Stimulated activated CD8-positive, alpha-beta memory T cell treated with anti-CD3 and anti-CD28 coated beads, Interleukin-7, amount 100 ng/mL, for 48 hours (primary cell): ENCODE measurements around the gene EML4.
"Not testable (repeated sequence)": the region's sequence is repeated elsewhere in the genome, so short reads cannot be mapped to it uniquely, and the experiment has no call there.

Source experiments
- DNase-seq, 2 donors: peaks; one replicate each; pipeline ENCODE4 v3.0.0-alpha.2; 2020; ENCODE audit warnings: low read depth in 1 of 2; ENCODE audit errors: extremely low read depth in 1 of 2

EML4 gene, protein sequence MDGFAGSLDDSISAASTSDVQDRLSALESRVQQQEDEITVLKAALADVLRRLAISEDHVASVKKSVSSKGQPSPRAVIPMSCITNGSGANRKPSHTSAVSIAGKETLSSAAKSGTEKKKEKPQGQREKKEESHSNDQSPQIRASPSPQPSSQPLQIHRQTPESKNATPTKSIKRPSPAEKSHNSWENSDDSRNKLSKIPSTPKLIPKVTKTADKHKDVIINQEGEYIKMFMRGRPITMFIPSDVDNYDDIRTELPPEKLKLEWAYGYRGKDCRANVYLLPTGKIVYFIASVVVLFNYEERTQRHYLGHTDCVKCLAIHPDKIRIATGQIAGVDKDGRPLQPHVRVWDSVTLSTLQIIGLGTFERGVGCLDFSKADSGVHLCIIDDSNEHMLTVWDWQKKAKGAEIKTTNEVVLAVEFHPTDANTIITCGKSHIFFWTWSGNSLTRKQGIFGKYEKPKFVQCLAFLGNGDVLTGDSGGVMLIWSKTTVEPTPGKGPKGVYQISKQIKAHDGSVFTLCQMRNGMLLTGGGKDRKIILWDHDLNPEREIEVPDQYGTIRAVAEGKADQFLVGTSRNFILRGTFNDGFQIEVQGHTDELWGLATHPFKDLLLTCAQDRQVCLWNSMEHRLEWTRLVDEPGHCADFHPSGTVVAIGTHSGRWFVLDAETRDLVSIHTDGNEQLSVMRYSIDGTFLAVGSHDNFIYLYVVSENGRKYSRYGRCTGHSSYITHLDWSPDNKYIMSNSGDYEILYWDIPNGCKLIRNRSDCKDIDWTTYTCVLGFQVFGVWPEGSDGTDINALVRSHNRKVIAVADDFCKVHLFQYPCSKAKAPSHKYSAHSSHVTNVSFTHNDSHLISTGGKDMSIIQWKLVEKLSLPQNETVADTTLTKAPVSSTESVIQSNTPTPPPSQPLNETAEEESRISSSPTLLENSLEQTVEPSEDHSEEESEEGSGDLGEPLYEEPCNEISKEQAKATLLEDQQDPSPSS

DNA sequence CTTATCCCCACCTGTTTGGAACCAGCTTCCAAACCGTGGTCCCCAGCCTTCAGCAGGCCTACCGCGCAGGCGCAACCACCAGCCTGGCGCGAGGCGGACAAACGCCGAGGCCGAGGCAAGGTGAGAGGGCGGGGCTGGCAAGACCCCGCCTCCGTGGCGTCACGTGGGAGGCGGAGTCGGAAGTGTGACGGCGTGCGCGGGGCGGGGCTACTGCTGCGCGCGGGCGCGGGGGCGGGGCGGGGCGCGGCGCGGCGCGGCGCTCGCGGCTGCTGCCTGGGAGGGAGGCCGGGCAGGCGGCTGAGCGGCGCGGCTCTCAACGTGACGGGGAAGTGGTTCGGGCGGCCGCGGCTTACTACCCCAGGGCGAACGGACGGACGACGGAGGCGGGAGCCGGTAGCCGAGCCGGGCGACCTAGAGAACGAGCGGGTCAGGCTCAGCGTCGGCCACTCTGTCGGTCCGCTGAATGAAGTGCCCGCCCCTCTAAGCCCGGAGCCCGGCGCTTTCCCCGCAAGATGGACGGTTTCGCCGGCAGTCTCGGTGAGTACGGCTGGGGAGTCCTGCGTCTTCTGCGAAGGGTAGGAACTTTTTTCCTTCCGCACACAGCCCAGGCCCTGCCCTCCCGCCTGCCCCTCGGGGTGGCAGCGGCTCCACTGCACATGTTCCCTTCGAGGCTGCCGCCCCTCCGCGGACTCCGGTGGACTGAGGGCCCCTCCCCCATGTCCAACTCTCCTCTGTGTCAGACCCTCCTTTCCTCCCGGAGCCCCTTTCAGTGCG lies at the start of gene EML4:
Gene EML4, plus strand, starts transcription at position 254 of the 774 bp plus-strand sequence. Its CDS starts 259 bp downstream, at position 513.
- DNase-seq: peak; percentile 80 to 86

DNA sequence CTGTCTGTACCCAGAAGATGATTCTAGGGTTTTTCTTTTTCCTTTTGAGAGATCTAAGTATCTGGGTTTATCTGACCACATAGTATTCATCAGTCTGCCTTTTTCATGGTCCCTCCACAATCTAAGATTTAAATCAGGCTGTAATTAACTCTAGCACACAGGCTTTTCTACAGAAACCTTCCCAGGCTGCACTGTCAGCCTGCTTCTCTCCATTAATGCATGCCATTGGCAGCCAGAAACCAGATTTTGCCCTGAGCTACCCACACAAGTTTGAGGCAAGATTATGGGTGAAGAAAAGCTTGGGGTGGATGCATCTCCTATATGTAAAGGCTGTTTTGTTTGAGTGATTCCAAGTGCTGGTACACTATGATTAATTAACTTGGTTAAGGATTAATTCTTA lies 45.7 kb upstream of the EML4 start:
- no peak for DNase-seq

DNA sequence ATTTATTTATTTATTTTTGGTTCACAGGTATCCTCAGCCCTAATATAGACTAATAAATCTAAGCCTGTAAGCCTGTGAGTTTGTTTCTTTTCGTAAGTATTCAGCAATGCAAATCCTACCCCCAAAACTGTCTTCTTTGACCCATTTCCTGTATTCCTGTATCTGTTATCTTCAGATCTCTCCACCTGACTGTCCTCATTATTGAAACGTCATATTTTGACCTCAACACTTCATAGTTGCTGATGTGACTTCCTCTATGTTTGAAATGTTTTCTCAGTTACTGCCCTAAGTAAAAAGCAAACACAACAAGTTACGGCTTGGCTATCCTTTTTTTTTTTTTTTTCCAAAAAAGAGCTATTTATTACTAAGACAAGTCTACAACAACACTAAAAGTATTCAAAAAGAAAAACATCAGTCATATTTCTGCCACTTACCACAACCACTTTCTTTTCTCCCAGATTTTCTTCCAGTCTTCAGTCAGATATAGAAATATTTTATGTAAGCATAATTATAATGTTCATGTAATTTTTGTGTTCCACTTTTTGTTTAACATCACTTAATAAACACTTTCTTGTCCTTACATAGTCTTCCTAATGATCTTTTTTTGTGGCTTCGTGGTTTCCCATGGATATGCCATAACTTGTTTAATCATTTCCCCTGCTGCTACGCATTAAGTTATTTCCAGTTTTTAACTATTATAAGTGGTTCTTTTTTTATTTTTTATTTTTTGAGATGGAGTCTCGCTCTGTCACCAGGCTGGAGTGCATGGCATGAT lies 45.0 kb upstream of the EML4 start:
- DNase-seq: no peak

DNA sequence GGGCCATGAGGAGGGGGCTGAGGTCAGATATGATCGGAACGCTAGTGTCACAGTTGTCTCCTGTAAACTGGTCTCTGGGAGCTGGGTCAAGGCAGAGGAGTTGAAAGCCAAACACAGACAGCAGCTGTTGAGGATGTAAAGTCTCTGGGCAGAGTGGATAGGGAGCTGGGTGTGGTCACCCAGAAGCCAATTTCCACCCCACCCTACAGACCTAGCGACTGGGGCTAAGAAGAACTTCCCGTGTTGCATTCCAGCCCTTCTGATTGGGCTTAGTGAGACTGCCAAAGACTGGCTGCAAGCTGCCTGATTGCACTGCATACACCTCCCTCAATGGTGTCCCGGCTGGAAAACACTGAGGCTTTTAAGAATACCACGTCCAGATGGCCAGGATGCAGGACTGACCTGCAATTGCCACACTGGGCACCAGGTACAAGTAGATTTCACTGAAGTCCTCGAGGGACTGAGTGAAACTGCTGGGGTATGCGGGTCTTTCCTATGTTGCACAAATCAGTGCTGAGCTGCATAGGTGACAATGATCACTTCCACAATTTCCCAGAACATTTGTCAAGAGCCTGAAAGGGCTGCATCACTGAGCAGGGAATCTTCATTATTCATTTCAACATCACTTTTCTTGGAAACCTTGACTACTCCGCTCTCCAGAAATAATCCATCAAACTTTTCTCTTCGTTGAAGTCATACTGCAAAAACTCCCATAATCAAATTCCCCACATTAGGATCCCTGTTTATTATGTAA lies 43.1 kb upstream of the EML4 start:
- DNase-seq: no peak

DNA sequence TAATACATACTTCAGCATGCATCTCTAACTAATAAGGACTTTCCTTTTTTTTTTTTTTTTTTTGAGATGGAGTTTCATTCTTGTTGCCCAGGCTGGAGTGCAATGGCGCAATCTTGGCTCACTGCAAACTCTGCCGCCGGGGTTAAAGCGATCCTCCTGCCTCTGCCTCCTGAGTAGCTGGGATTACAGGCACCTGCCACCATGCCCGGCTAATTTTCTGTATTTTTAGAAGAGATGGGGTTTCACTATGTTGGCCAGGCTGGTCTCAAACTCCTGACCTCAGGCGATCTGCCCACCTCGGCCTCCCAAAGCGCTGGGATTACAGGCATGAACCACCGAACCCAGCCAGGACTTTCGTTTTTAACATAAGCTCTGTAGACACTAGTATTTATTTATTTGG lies 42.3 kb upstream of the EML4 start:
- not testable (repeated sequence) for DNase-seq

DNA sequence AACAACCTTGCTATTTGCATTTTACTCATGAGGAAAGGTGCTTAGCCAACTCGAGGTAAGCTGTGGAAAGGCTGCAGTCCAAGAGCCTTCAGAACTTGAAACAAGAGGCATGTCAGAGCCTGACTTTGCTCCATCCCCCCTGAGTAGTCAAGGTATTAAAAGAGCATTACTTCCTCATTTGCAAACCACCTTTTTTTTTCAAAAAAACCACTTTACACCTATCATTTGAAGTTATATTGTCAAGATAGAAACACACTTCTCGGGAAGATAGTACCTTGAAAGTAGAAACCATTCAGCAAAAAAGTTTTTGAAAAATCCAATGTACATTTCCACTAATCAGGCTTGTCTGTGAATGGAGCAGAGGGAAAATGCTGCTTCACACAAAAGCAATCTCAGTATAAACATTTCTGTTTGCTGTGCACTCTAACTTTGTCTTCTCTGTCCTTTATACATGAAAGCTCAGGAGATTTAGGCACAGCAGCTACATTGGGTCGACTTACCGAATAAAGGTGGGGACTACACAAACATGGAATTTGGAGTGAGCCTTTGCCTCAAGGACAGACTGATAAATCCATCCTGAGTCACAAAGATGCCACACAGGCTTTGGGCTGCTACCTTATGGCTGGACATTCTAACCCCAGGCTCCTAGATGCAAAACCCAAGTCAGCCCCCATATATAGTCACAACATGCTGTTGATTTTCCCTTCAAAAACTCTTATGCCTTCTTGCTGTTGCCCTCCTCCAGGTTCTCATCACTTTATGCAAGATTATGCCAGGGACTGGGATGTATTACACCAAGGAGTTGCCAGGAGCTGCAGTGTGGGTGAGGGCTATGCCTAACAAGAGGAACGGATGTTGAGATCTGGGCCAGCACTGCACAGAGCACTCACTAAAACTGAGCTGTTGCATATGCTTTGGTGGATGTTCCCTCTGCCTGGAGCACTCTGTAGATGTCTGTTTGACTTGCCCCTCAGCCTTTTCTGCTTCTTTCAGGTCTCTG lies 41.4 kb upstream of the EML4 start:
- DNase-seq: no peak

DNA sequence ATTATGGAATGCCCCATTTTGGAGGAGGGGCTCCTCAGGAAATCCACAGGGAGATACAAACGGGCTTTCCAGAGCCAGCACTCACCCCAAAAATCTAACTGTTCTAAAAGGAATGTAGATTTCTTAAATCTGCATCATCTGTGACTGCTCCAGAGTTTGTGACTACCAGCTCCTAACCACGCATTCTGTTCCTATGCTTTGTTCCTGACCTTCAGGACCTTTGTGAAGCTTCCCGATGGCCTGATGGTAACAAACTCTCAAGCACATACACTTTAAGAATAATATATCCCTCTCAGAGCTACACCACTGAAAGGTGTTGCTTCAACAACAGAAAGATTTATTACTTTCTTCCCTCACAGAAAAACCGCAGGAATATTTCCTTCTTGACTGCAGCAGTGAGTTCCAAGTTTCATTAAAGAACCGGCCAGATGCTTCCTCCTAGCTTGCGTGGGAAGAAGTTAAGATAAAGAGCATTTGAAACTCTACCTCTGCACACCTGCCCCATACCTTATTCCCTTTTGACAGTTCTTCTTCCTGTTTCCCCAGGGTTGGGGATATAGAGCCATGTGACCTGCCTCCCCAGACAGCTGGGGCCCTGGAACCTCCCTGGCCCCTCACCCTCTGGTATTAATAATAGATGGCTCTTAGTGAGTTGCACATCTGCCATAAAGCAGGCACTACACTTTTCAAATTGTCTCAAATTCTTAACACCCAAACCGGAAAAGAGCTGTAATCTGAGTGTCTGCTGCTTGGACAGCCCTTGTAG lies 40.2 kb upstream of the EML4 start:
- no peak for DNase-seq

DNA sequence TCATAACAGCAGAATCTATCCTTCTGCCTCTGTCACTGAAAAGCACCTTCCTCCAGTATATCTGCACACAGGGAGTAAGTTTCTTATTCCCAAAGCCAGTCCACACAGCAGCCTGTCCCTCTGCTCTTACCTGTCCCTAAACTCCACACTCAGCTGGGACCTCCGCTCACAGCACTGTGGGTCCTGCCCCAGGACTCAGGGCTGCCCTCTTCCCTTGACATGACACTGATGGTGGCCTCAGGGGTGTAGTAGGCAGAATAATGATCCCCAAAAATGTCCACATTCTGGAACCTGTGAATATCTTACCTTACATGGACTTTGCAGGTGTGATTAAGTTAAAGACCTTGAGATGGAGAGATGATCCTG lies 39.7 kb upstream of the EML4 start:
- DNase-seq: no peak

DNA sequence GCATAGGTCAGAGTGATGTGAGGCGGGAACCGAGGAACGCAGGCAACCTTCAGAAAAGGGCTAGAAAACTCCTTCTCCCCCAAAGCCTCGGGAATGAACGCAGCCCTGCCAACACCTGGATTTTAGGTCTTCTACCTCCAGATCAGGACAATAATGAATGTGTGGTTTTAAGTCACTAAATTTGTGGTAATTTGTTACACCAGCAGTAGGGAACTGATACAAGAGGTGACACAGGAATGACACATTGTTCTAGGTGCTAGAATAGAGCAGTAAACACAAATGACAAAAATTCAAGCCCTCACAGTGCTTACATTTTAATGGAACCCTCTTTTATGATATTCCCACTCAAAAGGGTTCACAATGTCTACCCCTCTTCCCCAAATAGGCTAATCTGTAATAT lies 39.2 kb upstream of the EML4 start:
- no peak for DNase-seq

DNA sequence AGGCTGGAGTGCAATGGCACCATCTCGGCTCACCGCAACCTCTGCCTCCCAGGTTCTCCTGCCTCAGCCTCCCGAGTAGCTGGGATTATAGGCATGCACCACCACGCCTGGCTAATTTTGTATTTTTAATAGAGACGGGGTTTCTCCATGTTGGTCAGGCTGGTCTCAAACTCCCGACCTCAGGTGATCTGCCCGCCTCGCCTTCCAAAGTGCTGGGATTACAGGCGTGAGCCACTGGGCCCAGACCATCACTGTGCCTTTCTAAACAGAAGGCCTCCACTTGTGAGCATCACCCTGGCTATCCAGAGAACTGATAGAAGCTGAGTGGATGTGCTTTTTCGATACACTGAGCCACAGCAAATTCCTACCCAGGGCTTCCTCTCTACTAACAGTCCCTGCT lies 38.3 kb upstream of the EML4 start:
- not testable (repeated sequence) for DNase-seq

DNA sequence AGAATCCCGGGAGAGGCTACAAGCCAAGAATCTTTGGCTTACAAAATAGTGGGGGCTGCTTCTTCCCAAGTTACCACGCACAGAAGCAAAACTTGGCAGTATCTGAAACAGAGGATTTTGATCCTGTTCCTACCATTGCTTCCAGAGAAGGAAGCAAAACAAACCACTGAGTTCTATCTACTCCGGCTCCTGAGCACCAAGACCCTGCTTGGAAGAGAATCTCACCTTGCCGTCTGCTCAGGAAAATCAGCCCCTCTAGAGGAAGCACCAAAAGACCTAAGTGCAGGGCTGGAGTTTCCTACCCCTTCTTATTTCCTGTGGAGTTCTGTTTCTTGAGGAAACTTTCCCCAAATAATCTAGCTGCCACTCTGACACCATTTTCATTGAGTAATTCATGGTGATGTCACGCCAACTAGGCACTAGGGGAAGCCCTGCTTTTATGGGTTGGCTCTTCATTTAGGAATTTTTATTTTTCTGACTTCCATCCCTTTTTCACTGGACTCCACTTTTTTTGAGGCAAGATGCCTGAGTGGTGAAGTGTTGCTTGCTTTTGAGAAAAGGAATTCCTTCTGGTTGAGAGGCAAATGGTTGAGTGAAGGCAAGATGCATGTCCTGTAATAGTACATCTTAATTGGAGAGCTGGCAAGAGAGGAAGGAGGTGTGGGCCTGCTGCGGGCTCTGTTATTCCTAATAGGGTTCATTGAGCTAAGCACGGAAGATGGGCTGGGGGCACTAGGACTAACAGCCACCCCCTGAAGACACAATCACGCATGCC lies 36.8 kb upstream of the EML4 start:
- DNase-seq: no peak

DNA sequence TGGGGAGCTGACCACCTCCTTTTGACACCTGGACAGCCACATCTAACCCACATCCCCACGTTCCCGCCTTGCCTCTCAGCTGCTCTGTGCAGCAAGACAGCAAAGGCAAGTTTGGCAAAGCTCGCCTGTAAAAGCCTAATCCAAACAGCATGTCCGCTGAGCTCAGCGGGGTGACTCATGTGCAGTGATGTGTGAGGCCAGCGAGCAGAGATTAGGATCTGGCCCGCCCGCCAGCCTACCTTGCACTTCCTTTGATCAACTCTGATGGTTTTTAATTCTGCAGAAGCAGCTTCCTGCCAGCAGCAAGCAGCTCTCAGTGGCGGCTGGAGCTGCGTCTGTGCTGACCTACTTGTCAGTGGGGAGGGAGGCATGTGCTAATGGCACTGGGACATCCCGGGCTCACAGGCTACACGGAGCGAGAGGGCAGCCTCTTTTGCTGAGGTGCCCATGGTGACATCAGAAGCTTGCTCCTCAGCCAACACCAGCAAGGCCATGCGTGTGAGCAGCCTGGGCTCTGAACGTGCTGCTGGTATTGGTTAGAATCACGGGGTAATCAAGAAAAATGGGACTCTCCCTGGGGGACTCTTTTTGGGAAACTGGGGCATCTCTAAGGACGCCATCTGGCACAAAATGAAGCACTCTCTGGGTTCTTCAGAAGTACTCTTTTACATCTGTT lies 36.0 kb upstream of the EML4 start:
- peak; percentile 69 to 88 for DNase-seq

DNA sequence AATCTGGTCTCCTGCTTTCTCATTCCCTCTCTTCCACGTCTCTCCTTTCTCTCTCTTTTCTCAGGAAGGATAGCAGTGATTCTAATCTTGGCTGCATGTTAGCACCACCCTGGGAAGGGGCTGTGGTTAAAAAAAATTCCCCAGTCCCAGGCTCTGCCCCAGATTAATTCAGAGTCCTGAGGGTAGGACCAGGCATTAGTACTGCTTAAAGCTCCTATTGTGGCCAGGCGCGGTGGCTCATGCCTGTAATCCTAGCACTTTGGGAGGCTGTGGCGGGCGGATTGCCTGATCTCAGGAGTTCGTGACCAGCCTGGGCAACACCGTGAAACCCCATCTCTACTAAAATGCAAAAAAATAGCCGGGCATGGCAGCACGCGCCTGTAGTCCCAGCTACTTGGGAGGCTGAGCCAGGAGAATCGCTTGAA lies 35.4 kb upstream of the EML4 start:
- no peak for DNase-seq

DNA sequence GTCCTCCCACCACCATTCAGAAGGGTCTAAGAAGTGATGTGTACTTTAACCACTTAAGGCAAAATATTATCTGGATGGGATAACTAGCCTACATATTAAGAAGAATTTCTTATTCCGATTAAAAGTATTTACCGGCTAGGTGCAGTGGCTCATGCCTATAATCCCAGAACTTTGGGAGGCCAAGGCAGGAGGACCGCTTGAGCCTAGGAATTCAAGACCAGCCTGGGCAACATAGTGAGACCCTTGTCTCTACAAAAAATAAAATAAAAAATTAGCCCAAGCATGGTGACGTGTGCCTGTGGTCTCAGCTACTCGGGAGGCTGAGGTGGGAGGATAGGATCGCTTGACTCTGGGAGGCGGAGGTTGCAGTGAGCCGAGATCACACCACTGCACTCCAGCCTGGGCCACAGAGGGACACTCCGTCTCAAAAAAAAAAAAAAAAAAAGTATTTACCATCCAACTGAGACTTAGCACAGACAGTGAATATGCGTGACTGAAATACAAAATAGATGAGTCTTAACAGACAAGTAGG lies 34.7 kb upstream of the EML4 start:
- DNase-seq: not testable (repeated sequence)

DNA sequence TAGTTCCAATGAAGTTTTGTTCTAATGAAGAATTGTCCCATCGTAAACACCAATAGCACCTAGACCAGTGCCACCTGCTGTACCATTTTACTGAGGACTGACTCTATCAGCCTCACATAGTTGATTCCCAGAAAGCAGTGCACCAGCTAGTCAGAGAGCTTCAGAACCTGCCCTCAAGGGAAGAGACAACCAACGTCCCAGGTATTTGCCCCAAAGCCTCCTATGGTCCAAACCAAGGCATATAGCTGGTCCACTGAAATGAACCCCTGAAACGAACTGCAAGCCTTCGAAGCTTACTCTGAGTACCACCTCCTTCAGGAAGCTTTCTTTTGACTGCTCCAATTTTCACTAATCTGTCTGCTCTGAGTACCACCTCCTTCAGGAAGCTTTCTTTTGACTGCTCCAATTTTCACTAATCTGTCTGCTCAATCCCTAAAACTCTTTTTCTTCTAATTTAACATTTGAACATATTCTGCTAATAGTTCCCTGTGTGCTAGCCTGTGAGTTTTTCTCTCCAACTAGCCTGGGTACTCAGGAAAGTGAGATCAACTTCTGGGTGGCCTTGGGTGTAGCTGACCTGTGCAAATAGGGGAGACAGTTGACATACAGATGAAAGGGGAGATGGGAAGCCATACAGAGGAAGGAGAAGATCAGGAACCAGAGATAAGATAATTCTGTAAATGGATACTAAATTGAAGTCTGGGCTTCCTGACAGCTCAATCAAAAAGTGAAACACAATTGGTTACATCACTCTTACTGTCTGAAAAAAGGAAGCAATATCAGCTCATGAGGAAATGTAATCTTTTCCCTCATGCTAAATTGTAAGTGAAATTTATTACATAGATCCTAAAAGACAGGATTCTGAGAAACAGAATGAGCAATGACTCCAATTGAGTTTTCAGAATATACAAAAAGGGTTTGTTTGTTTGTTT lies 33.5 kb upstream of the EML4 start:
- DNase-seq: no peak
